GM12891 (cell line): Measurements from ENCODE around the gene DMKN.

Source experiments
- PAX5 ChIP-seq: IDR thresholded peaks from 2 replicates; pipeline ENCODE4 v1.6.1; 2011; ENCODE audit warnings: low read length, moderate library complexity, mild to moderate bottlenecking; ENCODE audit not compliant: insufficient read depth, severe bottlenecking
- POLR2A ChIP-seq: IDR thresholded peaks from 2 replicates; pipeline ENCODE4 v1.6.1; 2011; ENCODE audit warnings: low read depth, low read length, control low read depth
- POLR2AphosphoS5 ChIP-seq: IDR thresholded peaks from 2 replicates; pipeline ENCODE4 v1.6.1; 2011; ENCODE audit warnings: low read depth, low read length, control low read depth
- POU2F2 ChIP-seq: IDR thresholded peaks from 2 replicates; pipeline ENCODE4 v1.6.1; 2011; ENCODE audit warnings: low read depth, mild to moderate bottlenecking, control low read depth, low read length, moderate library complexity
- TAF1 ChIP-seq: IDR thresholded peaks from 2 replicates; pipeline ENCODE4 v1.6.1; 2011; ENCODE audit warnings: low read depth, low read length, control low read depth

- TF ChIP-seq TAF1 (no peak), POLR2A (no peak), POU2F2 (no peak), POLR2AphosphoS5 (no peak), PAX5 (no peak)
Observed at GRCh38 chr19:35553385-35554000, 40.0 kb upstream of the DMKN start.
